ENCODE measurements around the gene P4HA3. TPM values are rescaled to one million over a fixed set of nuclear protein-coding genes. Genes with fewer than 3 reads are reported as not detected.
A peak's percentile ranks its signal among the peaks of the same experiment; 100 is the strongest.

The P4HA3 gene
- total RNA-seq, 4 donors from 2014 or later, result 0.71 to 2.1 (median 1.1) TPM

- Histone ChIP-seq H3K4me1 (peaks cover 24 to 59% (median 53%) of the 10 kb centered on the region in 4 donors), H3K27ac (replicated peaks in 1 of 4) (peak overlapping the region in 2 of 4 donors; percentile 19 to 40), H3K36me3 (no peaks in the 10 kb centered on the region), H3K27me3 (no peaks in the 10 kb centered on the region), H3K9me3 (peaks cover 0 to 11% (median 5%) of the 10 kb centered on the region in 4 donors), H3K4me3 (no peak overlapping the region)
- no peak for DNase-seq (ENCODE audit: extremely low spot score)
- intact Hi-C loops (cut with DNase I), result loop anchor here (5.0 kb wide), 1 partner anchor 44 kb away; no protein-coding TSS in a partner anchor
- TF ChIP-seq EP300 (IDR thresholded peaks at IDR 0.05) (no peak), POLR2A (IDR thresholded peaks at IDR 0.05; ENCODE audit: low read depth) (no peak), POLR2AphosphoS5 (IDR thresholded peaks at IDR 0.05) (peak in 1 of 2 donors; percentile 50)
- TF ChIP-seq, protein P1, sequence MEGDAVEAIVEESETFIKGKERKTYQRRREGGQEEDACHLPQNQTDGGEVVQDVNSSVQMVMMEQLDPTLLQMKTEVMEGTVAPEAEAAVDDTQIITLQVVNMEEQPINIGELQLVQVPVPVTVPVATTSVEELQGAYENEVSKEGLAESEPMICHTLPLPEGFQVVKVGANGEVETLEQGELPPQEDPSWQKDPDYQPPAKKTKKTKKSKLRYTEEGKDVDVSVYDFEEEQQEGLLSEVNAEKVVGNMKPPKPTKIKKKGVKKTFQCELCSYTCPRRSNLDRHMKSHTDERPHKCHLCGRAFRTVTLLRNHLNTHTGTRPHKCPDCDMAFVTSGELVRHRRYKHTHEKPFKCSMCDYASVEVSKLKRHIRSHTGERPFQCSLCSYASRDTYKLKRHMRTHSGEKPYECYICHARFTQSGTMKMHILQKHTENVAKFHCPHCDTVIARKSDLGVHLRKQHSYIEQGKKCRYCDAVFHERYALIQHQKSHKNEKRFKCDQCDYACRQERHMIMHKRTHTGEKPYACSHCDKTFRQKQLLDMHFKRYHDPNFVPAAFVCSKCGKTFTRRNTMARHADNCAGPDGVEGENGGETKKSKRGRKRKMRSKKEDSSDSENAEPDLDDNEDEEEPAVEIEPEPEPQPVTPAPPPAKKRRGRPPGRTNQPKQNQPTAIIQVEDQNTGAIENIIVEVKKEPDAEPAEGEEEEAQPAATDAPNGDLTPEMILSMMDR (IDR thresholded peaks at IDR 0.05), result peak; percentile 48 to 65 (median 49)
- 28% methylated on average over 10 of the region's 10 CpGs for whole genome bisulfite sequencing
These were observed 10.2 kb upstream of the P4HA3 start for GRCh38 chr11:74321487-74322188.

GRCh38 chr11:74320538-74320937, 9.1 kb upstream of the P4HA3 start:
- H3K9me3 ChIP-seq, result peaks cover 0 to 21% (median 9%) of the 10 kb centered on the region in 4 donors
- H3K36me3 ChIP-seq, result no peaks in the 10 kb centered on the region
- intact Hi-C loops (cut with DNase I), result loop anchor here (5.0 kb wide), 1 partner anchor 43 kb away; no protein-coding TSS in a partner anchor
- H3K4me1 ChIP-seq, result peaks cover 13 to 48% (median 42%) of the 10 kb centered on the region in 4 donors
- H3K27ac ChIP-seq (replicated peaks in 1 of 4), result no peak overlapping the region
- TF ChIP-seq, protein P1 (IDR thresholded peaks at IDR 0.05), result no peak
- TF ChIP-seq POLR2AphosphoS5 (IDR thresholded peaks at IDR 0.05) (no peak), EP300 (IDR thresholded peaks at IDR 0.05) (no peak), POLR2A (IDR thresholded peaks at IDR 0.05; ENCODE audit: low read depth) (no peak)
- DNase-seq (ENCODE audit: extremely low spot score), result no peak
- no peaks in the 10 kb centered on the region for H3K27me3 ChIP-seq
- no peak overlapping the region for H3K4me3 ChIP-seq
- WGBS, result 50% methylated on average over 2 of the region's 2 CpGs

GRCh38 chr11:74319139-74319816, 7.8 kb upstream of the P4HA3 start:
- H3K27ac ChIP-seq (replicated peaks in 1 of 4), result peak overlapping the region; percentile 25 to 65 (median 56)
- no peak overlapping the region for H3K4me3 ChIP-seq
- H3K36me3 ChIP-seq, result no peaks in the 10 kb centered on the region
- peak in 1 of 2 donors; percentile 65 for TF ChIP-seq POLR2AphosphoS5 (IDR thresholded peaks at IDR 0.05)
- TF ChIP-seq, protein P1 (IDR thresholded peaks at IDR 0.05), result no peak
- 53% methylated on average over 5 of the region's 5 CpGs for WGBS
- H3K27me3 ChIP-seq, result no peaks in the 10 kb centered on the region
- peaks cover 0 to 21% (median 9%) of the 10 kb centered on the region in 4 donors for H3K9me3 ChIP-seq
- intact Hi-C loops (cut with DNase I), result loop anchor here (2.0 kb wide), 1 partner anchor 62 kb away; no protein-coding TSS in a partner anchor
- DNase-seq (ENCODE audit: extremely low spot score), result no peak
- peaks cover 11 to 43% (median 38%) of the 10 kb centered on the region in 4 donors for H3K4me1 ChIP-seq

DNA sequence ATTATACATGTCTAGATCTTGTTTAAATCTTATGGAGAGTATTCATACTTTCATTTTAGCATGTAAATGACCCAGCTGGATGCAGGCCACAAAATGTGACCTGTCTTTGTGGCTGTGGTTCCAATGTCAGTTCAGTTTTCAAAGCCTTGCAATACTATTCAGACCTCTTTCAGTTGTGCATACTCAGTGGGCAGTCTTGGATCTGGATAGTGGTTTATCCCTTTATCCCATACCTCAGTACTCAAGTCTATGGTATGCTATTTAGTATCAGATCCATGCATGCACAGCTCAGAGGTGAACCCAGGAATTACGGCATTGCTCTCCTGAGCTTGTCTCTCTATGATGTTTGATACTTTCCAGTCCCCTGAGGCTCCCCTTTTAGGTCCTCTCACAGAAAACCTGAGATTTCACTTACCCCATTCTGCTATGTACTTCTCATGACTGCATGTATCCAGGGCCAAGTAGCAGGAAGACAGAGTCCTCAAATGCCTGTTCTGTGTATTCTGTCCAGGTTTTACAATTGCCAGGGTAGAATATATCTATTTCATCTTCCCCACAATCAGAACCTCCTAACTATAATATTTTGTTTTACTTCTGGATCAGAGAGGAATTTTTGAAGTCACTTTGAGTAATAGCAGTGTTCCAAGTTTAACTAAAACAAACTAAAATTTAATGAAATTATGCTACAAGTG, 6.9 kb upstream of the P4HA3 start:
- TF ChIP-seq, protein P1 (IDR thresholded peaks at IDR 0.05), result no peak
- TF ChIP-seq EP300 (IDR thresholded peaks at IDR 0.05) (no peak), POLR2AphosphoS5 (IDR thresholded peaks at IDR 0.05) (no peak), POLR2A (IDR thresholded peaks at IDR 0.05; ENCODE audit: low read depth) (no peak)
- 83% methylated on average over 1 of the region's 1 CpG for WGBS
- Histone ChIP-seq H3K4me3 (no peak overlapping the region), H3K4me1 (peaks cover 11 to 41% (median 37%) of the 10 kb centered on the region in 4 donors), H3K36me3 (no peaks in the 10 kb centered on the region), H3K27me3 (no peaks in the 10 kb centered on the region), H3K27ac (replicated peaks in 1 of 4) (peak overlapping the region; percentile 25 to 65 (median 56)), H3K9me3 (peaks cover 0 to 21% (median 9%) of the 10 kb centered on the region in 4 donors)
- intact Hi-C loops (cut with DNase I), result loop anchor here (2.0 kb wide), 1 partner anchor 62 kb away; no protein-coding TSS in a partner anchor
- DNase-seq (ENCODE audit: extremely low spot score), result no peak

Measured in esophagus muscularis mucosa (tissue), 4 donors.